Measurements from ENCODE around the gene HS3ST3A1. TPM values are rescaled to one million over a fixed set of nuclear protein-coding genes. Genes with fewer than 3 reads are reported as not detected.

The HS3ST3A1 gene
- total RNA-seq, result 1 to 10 TPM; 1.0 to 1.4 TPM

GRCh38 chr17:13601776-13602551, at the start of gene HS3ST3A1:
TSS of gene HS3ST3A1 (minus strand) at chr17:13601929. CDS start at chr17:13601129, 800 bp downstream.
- Mint-ChIP-seq H3K27me3 (peaks cover 56% of the 10 kb centered on the region), H3K36me3 (ENCODE audit: low read depth) (no peaks in the 10 kb centered on the region), H3K9me3 (no peaks in the 10 kb centered on the region), H3K4me3 (peak within 1 kb of the TSS; percentile 40), H3K4me1 (peaks cover 9% of the 10 kb centered on the region), H3K27ac (peak within 1 kb of the TSS; percentile 54)
- ChIA-PET POLR2A (no interaction called here), CTCF (no interaction called here)
- no peak for DNase-seq

DNA sequence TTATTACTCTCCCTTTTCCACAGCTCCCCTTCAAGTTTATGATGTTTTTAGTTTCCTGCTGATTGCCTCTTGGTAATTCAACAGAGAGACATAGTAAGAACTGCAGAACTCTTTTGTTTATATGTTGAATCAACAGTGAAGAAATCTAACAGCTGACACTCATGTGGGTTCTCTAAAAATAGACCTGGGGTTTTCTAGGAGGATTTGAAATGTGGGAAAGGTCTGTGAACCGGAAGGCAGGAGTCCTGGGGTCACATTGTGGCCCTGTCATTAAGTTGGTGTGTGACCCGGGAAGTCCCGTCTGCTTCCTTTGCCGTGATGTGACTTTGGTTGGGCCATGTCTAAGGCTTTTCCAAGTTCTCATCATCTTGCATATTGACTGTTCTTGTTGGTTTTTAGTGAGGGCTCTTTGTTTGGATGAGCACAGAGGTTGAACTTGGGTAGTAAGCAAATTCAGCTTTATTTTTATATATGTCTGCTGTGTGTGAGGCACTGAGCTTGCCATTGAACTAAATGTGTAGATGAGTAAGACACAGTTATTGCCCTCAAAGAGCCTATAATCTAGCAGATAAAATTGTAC, 48.5 kb upstream of the HS3ST3A1 start:
- H3K4me1 Mint-ChIP-seq, result no peaks in the 10 kb centered on the region
- no peak overlapping the region for H3K27ac Mint-ChIP-seq
- no peaks in the 10 kb centered on the region for H3K9me3 Mint-ChIP-seq
- no peak for DNase-seq
- ChIA-PET CTCF (no interaction called here), POLR2A (no interaction called here)
- H3K4me3 Mint-ChIP-seq, result no peak overlapping the region
- no peaks in the 10 kb centered on the region for H3K36me3 Mint-ChIP-seq (ENCODE audit: low read depth)
- H3K27me3 Mint-ChIP-seq, result no peaks in the 10 kb centered on the region

DNA sequence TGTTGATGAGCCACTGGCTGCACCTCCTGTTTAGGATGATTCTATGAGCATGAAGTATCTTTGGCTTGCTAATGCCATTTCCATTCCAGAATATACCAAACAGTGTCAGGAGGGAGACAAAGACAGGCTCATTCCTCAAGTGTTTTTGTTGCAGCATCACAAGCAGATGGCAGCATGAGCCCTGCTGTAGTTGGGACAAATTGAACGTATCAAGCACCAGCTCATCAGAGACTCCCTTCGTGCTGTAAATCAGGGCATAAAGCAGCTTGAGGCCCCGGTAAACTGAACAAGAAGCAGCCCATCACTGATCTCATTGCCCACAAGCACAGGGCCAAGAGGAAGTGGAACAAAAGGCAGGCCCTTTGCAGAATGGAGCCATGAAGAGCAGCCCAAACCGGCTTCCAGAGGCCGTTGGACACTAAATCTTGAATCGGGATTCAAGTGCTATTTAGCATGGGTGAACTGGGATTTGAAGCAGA, 45.9 kb upstream of the HS3ST3A1 start:
- ChIA-PET CTCF (no interaction called here), POLR2A (no interaction called here)
- H3K4me1 Mint-ChIP-seq, result no peaks in the 10 kb centered on the region
- H3K9me3 Mint-ChIP-seq, result no peaks in the 10 kb centered on the region
- H3K27me3 Mint-ChIP-seq, result no peaks in the 10 kb centered on the region
- DNase-seq, result no peak
- H3K27ac Mint-ChIP-seq, result no peak overlapping the region
- no peak overlapping the region for H3K4me3 Mint-ChIP-seq
- H3K36me3 Mint-ChIP-seq (ENCODE audit: low read depth), result no peaks in the 10 kb centered on the region

GRCh38 chr17:13646969-13647542, 45.3 kb upstream of the HS3ST3A1 start:
- ChIA-PET CTCF (no interaction called here), POLR2A (no interaction called here)
- no peak for DNase-seq
- H3K4me3 Mint-ChIP-seq, result no peak overlapping the region
- H3K36me3 Mint-ChIP-seq (ENCODE audit: low read depth), result no peaks in the 10 kb centered on the region
- H3K27me3 Mint-ChIP-seq, result no peaks in the 10 kb centered on the region
- H3K27ac Mint-ChIP-seq, result no peak overlapping the region
- H3K4me1 Mint-ChIP-seq, result no peaks in the 10 kb centered on the region
- H3K9me3 Mint-ChIP-seq, result no peaks in the 10 kb centered on the region

GRCh38 chr17:13646411-13646810, 44.7 kb upstream of the HS3ST3A1 start:
- Mint-ChIP-seq H3K4me1 (no peaks in the 10 kb centered on the region), H3K4me3 (no peak overlapping the region), H3K27ac (no peak overlapping the region), H3K36me3 (ENCODE audit: low read depth) (no peaks in the 10 kb centered on the region), H3K9me3 (no peaks in the 10 kb centered on the region), H3K27me3 (no peaks in the 10 kb centered on the region)
- DNase-seq, result no peak
- CTCF ChIA-PET, result no interaction called here
- POLR2A ChIA-PET, result no interaction called here

DNA sequence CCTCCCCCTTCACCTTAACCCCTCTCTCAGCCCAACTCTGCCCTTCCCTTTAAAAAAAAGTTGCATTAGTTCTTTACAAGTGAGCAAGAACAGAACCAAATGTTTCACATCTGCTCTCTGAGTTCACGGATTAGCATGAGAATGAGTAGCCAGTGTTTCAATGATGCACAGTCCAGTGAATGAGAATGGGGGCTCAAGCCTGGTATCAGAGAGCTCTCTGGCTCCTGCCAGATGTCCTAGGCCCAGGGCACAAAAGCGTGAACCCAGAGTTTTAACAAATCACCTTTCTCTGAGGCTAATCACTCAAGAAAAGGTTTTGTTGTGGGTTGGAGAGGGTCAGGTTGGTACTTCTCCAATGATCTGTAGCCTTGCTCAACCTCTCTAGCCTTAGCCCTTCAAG, 41.5 kb upstream of the HS3ST3A1 start:
- Mint-ChIP-seq H3K27ac (no peak overlapping the region), H3K9me3 (no peaks in the 10 kb centered on the region), H3K36me3 (ENCODE audit: low read depth) (no peaks in the 10 kb centered on the region), H3K4me3 (no peak overlapping the region), H3K27me3 (no peaks in the 10 kb centered on the region), H3K4me1 (peaks cover 4% of the 10 kb centered on the region)
- POLR2A ChIA-PET, result no interaction called here
- DNase-seq, result no peak
- CTCF ChIA-PET, result no interaction called here

DNA sequence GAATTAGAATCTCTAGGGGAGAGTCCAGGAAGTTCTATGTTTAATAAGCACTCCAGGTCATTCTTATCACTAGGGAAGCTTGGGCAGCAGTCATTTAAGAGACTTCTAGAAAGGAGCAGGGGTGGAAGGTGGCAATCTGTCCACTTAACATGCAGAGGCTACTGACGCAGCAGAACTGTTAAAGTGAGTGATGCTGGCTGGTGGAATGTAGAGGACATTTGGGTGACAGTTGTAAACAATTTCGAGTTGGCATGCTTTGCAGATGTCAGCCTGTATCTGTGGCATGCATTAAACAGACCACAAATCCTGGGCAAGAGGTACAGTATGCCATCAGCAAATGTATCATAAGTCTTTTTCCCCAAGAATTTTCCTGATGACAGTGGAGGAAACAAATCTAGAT, 40.5 kb upstream of the HS3ST3A1 start:
- H3K4me3 Mint-ChIP-seq, result no peak overlapping the region
- H3K36me3 Mint-ChIP-seq (ENCODE audit: low read depth), result no peaks in the 10 kb centered on the region
- H3K9me3 Mint-ChIP-seq, result no peaks in the 10 kb centered on the region
- no peak for DNase-seq
- no peaks in the 10 kb centered on the region for H3K27me3 Mint-ChIP-seq
- ChIA-PET CTCF (no interaction called here), POLR2A (no interaction called here)
- H3K27ac Mint-ChIP-seq, result no peak overlapping the region
- H3K4me1 Mint-ChIP-seq, result peaks cover 4% of the 10 kb centered on the region

GRCh38 chr17:13640551-13640950, 38.8 kb upstream of the HS3ST3A1 start:
- CTCF ChIA-PET, result no interaction called here
- POLR2A ChIA-PET, result interaction anchor here (0.5 kb wide), 1 partner anchor 905 kb away, joined by 3 read pairs; no protein-coding TSS in a partner anchor
- no peak for DNase-seq
- no peaks in the 10 kb centered on the region for H3K36me3 Mint-ChIP-seq (ENCODE audit: low read depth)
- H3K9me3 Mint-ChIP-seq, result no peaks in the 10 kb centered on the region
- no peaks in the 10 kb centered on the region for H3K27me3 Mint-ChIP-seq
- no peak overlapping the region for H3K27ac Mint-ChIP-seq
- H3K4me3 Mint-ChIP-seq, result no peak overlapping the region
- H3K4me1 Mint-ChIP-seq, result peaks cover 4% of the 10 kb centered on the region

DNA sequence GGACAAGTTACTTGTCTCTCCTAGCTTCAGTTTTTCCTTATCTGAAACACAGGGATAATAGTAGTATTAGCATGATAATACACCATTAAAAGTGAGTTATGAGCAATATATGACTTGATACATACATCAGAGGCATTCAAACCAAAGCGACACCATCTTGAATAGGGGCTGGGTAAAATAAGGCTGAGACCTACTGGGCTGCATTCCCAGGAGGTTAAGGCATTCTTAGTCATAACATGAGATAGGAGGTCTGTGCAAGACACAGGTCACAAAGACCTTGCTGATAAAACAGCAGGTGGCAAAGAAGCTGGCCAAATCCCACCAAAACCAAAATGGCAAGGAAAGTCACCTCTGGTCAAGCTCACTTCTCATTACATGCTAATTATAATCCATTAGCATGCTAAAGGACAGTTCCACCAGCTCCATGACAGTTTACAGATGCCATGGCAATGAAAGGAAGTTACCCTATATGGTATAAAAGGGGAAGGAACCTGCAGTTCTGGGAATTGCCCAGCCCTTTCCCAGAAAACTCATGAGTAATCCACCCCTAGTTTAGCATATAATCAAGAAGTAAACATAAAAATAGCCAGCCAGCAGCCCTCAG, 37.2 kb upstream of the HS3ST3A1 start:
- ChIA-PET CTCF (no interaction called here), POLR2A (no interaction called here)
- H3K4me3 Mint-ChIP-seq, result no peak overlapping the region
- no peaks in the 10 kb centered on the region for H3K9me3 Mint-ChIP-seq
- peak; percentile 9 for DNase-seq
- H3K36me3 Mint-ChIP-seq (ENCODE audit: low read depth), result no peaks in the 10 kb centered on the region
- H3K4me1 Mint-ChIP-seq, result peaks cover 4% of the 10 kb centered on the region
- no peak overlapping the region for H3K27ac Mint-ChIP-seq
- H3K27me3 Mint-ChIP-seq, result peaks cover 5% of the 10 kb centered on the region

- no peaks in the 10 kb centered on the region for H3K9me3 Mint-ChIP-seq
- DNase-seq, result no peak
- H3K27me3 Mint-ChIP-seq, result peaks cover 5% of the 10 kb centered on the region
- H3K4me3 Mint-ChIP-seq, result no peak overlapping the region
- CTCF ChIA-PET, result no interaction called here
- H3K27ac Mint-ChIP-seq, result no peak overlapping the region
- peaks cover 4% of the 10 kb centered on the region for H3K4me1 Mint-ChIP-seq
- POLR2A ChIA-PET, result no interaction called here
- H3K36me3 Mint-ChIP-seq (ENCODE audit: low read depth), result no peaks in the 10 kb centered on the region
These were observed 35.2 kb upstream of the HS3ST3A1 start for GRCh38 chr17:13636951-13637350.

DNA sequence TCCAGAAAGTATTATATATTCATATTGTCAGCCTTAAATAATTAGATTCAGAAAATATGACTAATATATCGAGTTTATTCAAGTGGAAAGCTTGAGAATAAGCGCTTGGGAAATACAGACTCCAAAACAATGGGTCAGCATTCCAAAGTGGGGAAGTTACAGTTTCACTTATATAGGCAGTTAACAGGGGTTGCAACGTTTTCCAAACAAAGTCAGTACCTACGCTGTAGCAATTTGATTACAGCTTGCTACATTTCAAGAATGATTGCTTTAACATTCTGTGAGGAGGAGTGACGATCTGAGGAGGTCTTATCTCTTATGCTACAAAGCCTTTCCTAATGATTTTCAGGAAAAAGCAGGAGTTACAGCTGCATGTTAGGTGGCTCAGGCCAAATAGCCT, 34.2 kb upstream of the HS3ST3A1 start:
- no peaks in the 10 kb centered on the region for H3K36me3 Mint-ChIP-seq (ENCODE audit: low read depth)
- CTCF ChIA-PET, result no interaction called here
- POLR2A ChIA-PET, result no interaction called here
- no peak overlapping the region for H3K4me3 Mint-ChIP-seq
- peaks cover 5% of the 10 kb centered on the region for H3K27me3 Mint-ChIP-seq
- H3K4me1 Mint-ChIP-seq, result peaks cover 4% of the 10 kb centered on the region
- no peak overlapping the region for H3K27ac Mint-ChIP-seq
- no peaks in the 10 kb centered on the region for H3K9me3 Mint-ChIP-seq
- no peak for DNase-seq

DNA sequence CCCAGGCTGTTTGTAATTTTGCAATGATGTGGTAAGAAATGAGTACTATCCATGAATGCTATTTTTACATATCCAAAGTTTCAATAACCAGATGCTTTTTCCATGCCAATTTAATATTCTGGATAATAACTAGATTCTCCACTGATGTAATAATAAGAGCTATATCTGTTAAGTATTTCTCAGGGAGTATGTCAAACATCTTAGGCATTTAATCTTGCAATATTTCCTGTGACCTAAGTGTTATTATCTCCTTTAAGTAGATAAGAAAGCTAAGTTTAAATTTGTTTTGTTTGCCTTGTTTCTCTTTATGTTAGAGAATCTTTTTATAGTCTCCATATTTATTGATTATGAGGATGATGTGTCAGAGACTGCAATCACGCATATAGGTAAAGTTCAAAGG, 32.3 kb upstream of the HS3ST3A1 start:
- POLR2A ChIA-PET, result no interaction called here
- Mint-ChIP-seq H3K4me3 (no peak overlapping the region), H3K9me3 (no peaks in the 10 kb centered on the region), H3K4me1 (peaks cover 4% of the 10 kb centered on the region), H3K27me3 (peaks cover 5% of the 10 kb centered on the region), H3K36me3 (ENCODE audit: low read depth) (no peaks in the 10 kb centered on the region), H3K27ac (no peak overlapping the region)
- CTCF ChIA-PET, result no interaction called here
- DNase-seq, result no peak

DNA sequence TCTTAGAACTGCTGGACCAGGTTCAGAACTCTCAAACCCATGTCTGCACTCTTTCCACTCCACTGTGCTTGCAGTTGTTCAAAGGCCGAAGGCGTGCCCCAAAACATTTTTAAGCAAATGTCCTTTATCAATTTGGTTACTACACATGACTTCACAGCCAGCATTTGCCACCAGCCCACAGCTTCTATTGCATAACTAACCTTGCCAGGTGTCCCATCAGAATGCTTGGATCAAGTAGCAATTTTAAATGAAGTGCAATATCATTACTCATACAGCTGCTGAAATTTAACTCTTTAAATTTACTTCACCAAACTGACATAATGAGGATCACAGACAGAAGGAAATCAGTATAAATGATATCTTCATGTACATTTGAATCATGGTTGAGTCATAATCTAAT, 29.8 kb upstream of the HS3ST3A1 start:
- Mint-ChIP-seq H3K27ac (no peak overlapping the region), H3K9me3 (no peaks in the 10 kb centered on the region)
- POLR2A ChIA-PET, result no interaction called here

More for the DNA sequence above, 29.8 kb upstream of the HS3ST3A1 start:
- DNase-seq, result no peak
- no peaks in the 10 kb centered on the region for H3K36me3 Mint-ChIP-seq (ENCODE audit: low read depth)
- no peak overlapping the region for H3K4me3 Mint-ChIP-seq
- no peaks in the 10 kb centered on the region for H3K4me1 Mint-ChIP-seq
- peaks cover 8% of the 10 kb centered on the region for H3K27me3 Mint-ChIP-seq
- CTCF ChIA-PET, result no interaction called here

All from activated CD4-positive, alpha-beta T cell treated with anti-CD3 and anti-CD28 coated beads, Interleukin-2, amount 10 ng/mL, durations not matched to agents 7 days and 5 days (primary cell).